Measurements from ENCODE around the gene MMRN2. TPM values are rescaled to one million over a fixed set of nuclear protein-coding genes. Genes with fewer than 3 reads are reported as not detected.
"Not testable (repeated sequence)": the region's sequence is repeated elsewhere in the genome, so short reads cannot be mapped to it uniquely, and the experiment has no call there.

The MMRN2 gene
- not detected for total RNA-seq

DNA sequence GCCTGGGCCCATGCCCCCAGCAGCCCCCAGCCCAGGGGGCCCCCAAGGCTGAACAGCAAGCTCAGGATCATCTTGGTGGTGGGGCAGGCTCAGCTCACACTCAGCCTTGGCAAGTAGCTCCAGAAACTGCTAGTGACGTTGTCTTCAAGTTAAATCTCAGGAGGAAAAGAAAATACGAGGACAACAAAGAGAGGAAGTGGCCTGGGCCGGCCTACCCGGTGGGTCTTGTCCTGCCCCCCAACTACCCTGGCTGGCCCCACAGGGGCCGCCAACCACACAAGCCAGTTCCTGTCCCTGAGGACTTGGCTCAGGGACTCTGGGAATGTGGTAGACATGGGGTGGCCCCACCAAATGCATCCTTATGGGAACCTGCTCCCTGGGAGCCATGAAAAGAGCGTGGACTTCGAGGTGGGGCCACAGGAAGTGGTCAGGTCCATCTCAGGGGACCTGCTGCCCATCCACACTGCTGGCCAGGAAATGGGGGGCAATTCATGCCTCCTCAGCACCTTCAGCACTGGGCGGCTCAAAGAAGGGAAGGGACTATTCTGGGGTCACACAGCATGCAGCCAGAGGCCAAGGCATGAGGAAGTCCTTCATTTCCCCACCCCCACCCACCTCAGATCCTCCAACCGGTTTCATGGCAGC lies at the start of gene MMRN2:
MMRN2 (minus strand) TSS at position 145 of the 645 bp plus-strand sequence; CDS start at position 71, 74 bp downstream.
- intact Hi-C loops (cut with DNase I, micrococcal nuclease), result no loop called here
- ATAC-seq (no peak), DNase-seq (no peak)
- ChIA-PET POLR2A (no interaction called here), CTCF (interaction anchor here (0.7 to 3.6 kb wide), 3 partner anchors 8 to 657 kb away, joined by 3 to 19 read pairs (median 6); no protein-coding TSS in a partner anchor)
- no peaks in the 10 kb centered on the region for H3K4me1 Mint-ChIP-seq
- H3K27me3 Mint-ChIP-seq, result no peaks in the 10 kb centered on the region
- H3K9me3 Mint-ChIP-seq (ENCODE audit: low read depth), result peaks cover 2% of the 10 kb centered on the region
- H3K4me3 Mint-ChIP-seq, result no peak within 1 kb of the TSS
- no peak within 1 kb of the TSS for H3K27ac Mint-ChIP-seq
- H3K36me3 Mint-ChIP-seq (ENCODE audit: low read depth), result no peaks in the 10 kb centered on the region

- ATAC-seq; H3K27me3 Mint-ChIP-seq; POLR2A ChIA-PET; DNase-seq; intact Hi-C loops (cut with DNase I, micrococcal nuclease); H3K9me3 Mint-ChIP-seq (ENCODE audit: low read depth); H3K27ac Mint-ChIP-seq; H3K36me3 Mint-ChIP-seq (ENCODE audit: low read depth); CTCF ChIA-PET; H3K4me1 Mint-ChIP-seq; H3K4me3 Mint-ChIP-seq: not testable (repeated sequence)
Measured at GRCh38 chr10:87007124-87007523, 49.7 kb upstream of the MMRN2 start.

DNA sequence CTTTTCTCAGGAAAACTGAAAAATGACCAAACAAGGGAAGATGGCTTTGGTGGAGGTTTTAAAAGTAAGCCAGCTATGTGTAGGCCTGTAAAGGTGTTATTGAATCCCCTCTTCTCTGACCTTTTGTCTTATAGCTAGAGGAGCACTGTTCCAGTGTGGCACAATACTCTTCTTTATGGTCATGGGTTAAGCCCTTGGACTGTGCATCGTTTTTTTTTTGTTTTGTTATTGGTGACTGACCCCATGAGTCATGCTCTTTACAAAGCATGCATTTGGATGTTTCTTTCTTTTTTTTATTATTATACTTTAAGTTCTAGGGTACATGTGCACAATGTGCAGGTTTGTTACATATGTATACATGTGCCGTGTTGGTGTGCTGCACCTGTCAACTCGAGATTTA lies 43.1 kb upstream of the MMRN2 start:
- H3K27me3 Mint-ChIP-seq, result no peaks in the 10 kb centered on the region
- no peaks in the 10 kb centered on the region for H3K4me1 Mint-ChIP-seq
- H3K36me3 Mint-ChIP-seq (ENCODE audit: low read depth), result no peaks in the 10 kb centered on the region
- DNase-seq (no peak), ATAC-seq (no peak)
- H3K4me3 Mint-ChIP-seq, result no peak overlapping the region
- ChIA-PET POLR2A (no interaction called here), CTCF (interaction anchor here (0.6 kb wide), 1 partner anchor 1991 kb away, joined by 3 read pairs; no protein-coding TSS in a partner anchor)
- no peak overlapping the region for H3K27ac Mint-ChIP-seq
- no peaks in the 10 kb centered on the region for H3K9me3 Mint-ChIP-seq (ENCODE audit: low read depth)
- intact Hi-C loops (cut with DNase I, micrococcal nuclease), result no loop called here

DNA sequence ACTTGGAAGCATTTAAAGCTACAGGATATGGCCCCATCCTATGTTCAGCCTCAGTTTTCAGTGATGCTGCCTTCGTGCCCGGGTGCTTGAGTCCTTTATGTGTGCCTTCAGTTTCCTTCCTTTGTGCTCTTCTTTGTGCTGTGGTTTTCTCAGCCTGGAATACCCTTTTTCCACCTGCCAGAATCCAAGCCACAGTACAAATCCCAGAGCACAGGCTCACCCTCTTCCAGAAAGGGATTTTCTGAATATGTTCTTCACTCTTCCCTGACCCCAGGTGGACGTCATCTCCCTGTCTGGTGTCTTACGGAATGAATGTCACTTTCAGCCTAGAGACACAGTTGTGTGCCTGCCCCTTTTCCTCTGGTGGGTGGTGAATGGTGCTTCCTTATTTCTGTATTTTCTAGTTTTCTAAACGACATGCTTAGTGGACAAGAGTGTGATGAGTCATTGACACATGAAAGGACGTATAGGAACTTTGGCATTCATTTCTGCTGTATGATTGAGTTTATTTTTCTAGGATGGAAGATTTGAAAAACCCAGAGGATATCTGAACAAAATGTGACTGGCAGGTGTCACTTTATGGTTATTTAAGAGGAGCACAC lies 42.5 kb upstream of the MMRN2 start:
- DNase-seq; H3K4me1 Mint-ChIP-seq; H3K9me3 Mint-ChIP-seq (ENCODE audit: low read depth); CTCF ChIA-PET; ATAC-seq; H3K4me3 Mint-ChIP-seq; H3K36me3 Mint-ChIP-seq (ENCODE audit: low read depth); intact Hi-C loops (cut with DNase I, micrococcal nuclease); H3K27me3 Mint-ChIP-seq; H3K27ac Mint-ChIP-seq; POLR2A ChIA-PET: not testable (repeated sequence)

- CTCF ChIA-PET, result no interaction called here
- ATAC-seq (no peak), DNase-seq (no peak)
- no peak overlapping the region for H3K27ac Mint-ChIP-seq
- H3K4me3 Mint-ChIP-seq, result no peak overlapping the region
- peaks cover 15% of the 10 kb centered on the region for H3K27me3 Mint-ChIP-seq
- H3K4me1 Mint-ChIP-seq, result no peaks in the 10 kb centered on the region
- POLR2A ChIA-PET, result no interaction called here
- no peaks in the 10 kb centered on the region for H3K36me3 Mint-ChIP-seq (ENCODE audit: low read depth)
- no peaks in the 10 kb centered on the region for H3K9me3 Mint-ChIP-seq (ENCODE audit: low read depth)
- intact Hi-C loops (cut with DNase I, micrococcal nuclease), result no loop called here
Measured at GRCh38 chr10:86992929-86993328, 35.5 kb upstream of the MMRN2 start.

- Mint-ChIP-seq H3K36me3 (ENCODE audit: low read depth) (no peaks in the 10 kb centered on the region), H3K4me3 (no peak overlapping the region), H3K27me3 (peaks cover 15% of the 10 kb centered on the region), H3K27ac (no peak overlapping the region), H3K4me1 (no peaks in the 10 kb centered on the region), H3K9me3 (ENCODE audit: low read depth) (no peaks in the 10 kb centered on the region)
- POLR2A ChIA-PET, result no interaction called here
- DNase-seq (no peak), ATAC-seq (no peak)
- CTCF ChIA-PET, result no interaction called here
- intact Hi-C loops (cut with DNase I, micrococcal nuclease), result no loop called here
Measured at GRCh38 chr10:86992456-86992855, 35.0 kb upstream of the MMRN2 start.

DNA sequence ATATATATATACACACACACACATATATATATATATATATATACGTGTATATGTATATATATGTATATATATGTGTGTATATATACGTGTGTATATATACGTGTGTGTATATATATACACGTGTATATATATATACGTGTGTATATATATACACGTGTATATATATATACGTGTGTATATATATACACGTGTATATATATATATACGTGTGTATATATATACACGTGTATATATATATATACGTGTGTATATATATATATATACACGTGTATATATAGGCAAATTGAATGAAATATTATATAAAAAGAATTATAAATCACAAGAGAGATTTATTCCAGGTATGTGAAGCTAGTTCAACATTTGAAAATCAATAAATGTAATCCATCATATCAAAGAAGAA lies 33.9 kb upstream of the MMRN2 start:
- H3K4me3 Mint-ChIP-seq; H3K36me3 Mint-ChIP-seq (ENCODE audit: low read depth); H3K4me1 Mint-ChIP-seq; ATAC-seq; DNase-seq; intact Hi-C loops (cut with DNase I, micrococcal nuclease); H3K27ac Mint-ChIP-seq; POLR2A ChIA-PET; H3K9me3 Mint-ChIP-seq (ENCODE audit: low read depth): not testable (repeated sequence)
- CTCF ChIA-PET, result interaction anchor here (1.0 kb wide), 1 partner anchor 52 kb away, joined by 4 read pairs; no protein-coding TSS in a partner anchor
- peaks cover 15% of the 10 kb centered on the region for H3K27me3 Mint-ChIP-seq

DNA sequence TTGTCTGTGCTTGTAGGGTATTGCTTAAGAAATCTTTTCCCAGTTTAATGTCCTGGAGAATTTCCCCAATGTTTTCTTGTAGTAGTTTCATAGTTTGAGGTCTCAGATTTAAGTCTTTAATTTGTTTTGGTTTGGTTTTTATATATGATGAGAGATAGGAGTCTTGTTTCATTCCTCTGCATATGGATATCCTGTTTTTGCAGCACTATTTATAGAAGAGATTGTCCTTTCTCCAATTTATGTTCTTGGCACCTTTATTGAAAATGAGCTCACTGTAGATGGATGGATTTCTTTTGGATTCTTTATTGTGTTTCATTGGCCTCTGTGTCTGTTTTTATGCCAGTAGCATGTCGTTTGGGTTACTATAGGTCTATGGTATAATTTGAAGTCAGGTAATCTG lies 31.1 kb upstream of the MMRN2 start:
- ChIA-PET CTCF (interaction anchor here (0.8 to 1.9 kb wide), 2 partner anchors 21 to 81 kb away, joined by 3 to 4 read pairs; no protein-coding TSS in a partner anchor), POLR2A (no interaction called here)
- Mint-ChIP-seq H3K9me3 (ENCODE audit: low read depth) (no peaks in the 10 kb centered on the region), H3K4me1 (no peaks in the 10 kb centered on the region), H3K4me3 (no peak overlapping the region), H3K36me3 (ENCODE audit: low read depth) (no peaks in the 10 kb centered on the region), H3K27me3 (peaks cover 15% of the 10 kb centered on the region), H3K27ac (no peak overlapping the region)
- intact Hi-C loops (cut with DNase I, micrococcal nuclease), result no loop called here
- DNase-seq (no peak), ATAC-seq (no peak)

DNA sequence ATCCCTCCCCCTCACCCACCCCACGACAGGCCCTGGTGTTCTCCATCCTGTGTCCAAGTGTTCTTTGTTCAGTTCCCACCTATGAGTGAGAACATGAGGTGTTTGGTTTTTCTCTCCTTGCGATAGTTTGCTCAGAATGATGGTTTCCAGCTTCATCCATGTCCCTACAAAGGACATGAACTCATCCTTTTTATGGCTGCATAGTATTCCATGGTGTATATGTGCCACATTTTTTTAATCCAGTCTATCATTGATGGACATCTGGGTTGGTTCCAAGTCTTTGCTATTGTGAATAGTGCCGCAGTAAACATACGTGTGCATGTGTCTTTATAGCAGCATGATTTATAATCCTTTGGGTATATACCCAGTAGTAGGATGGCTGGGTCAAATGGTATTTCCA lies 27.1 kb upstream of the MMRN2 start:
- H3K4me1 Mint-ChIP-seq; H3K4me3 Mint-ChIP-seq; intact Hi-C loops (cut with DNase I, micrococcal nuclease); H3K36me3 Mint-ChIP-seq (ENCODE audit: low read depth); H3K9me3 Mint-ChIP-seq (ENCODE audit: low read depth); H3K27ac Mint-ChIP-seq; H3K27me3 Mint-ChIP-seq; ATAC-seq; DNase-seq; POLR2A ChIA-PET; CTCF ChIA-PET: not testable (repeated sequence)

DNA sequence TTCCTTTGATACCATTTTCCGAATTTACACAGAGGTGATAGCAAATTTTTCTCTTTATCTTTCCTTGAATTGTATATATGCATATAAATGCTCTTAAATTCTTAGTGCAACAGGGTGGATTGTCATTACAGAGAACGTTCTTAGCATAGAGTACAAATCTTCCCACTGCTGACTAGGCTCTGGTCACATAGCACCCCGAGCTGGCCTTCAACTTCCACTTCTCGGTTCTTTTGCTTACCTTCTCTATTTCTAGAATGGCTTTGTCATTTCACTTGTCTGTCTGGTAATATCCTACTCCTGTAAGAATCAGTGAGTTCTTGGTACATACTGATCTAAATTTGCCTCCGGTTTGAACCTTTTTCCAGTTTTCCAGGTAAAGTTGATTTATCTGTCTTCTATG lies 24.3 kb upstream of the MMRN2 start:
- intact Hi-C loops (cut with DNase I, micrococcal nuclease), result no loop called here
- POLR2A ChIA-PET, result no interaction called here
- Mint-ChIP-seq H3K27me3 (peaks cover 2% of the 10 kb centered on the region), H3K27ac (no peak overlapping the region), H3K4me1 (no peaks in the 10 kb centered on the region), H3K4me3 (no peak overlapping the region), H3K9me3 (ENCODE audit: low read depth) (no peaks in the 10 kb centered on the region), H3K36me3 (ENCODE audit: low read depth) (no peaks in the 10 kb centered on the region)
- CTCF ChIA-PET, result interaction anchor here (1.1 kb wide), 1 partner anchor 42 kb away, joined by 5 read pairs; no protein-coding TSS in a partner anchor
- ATAC-seq (no peak), DNase-seq (no peak)

- H3K27ac Mint-ChIP-seq; H3K4me3 Mint-ChIP-seq; DNase-seq; intact Hi-C loops (cut with DNase I, micrococcal nuclease); H3K36me3 Mint-ChIP-seq (ENCODE audit: low read depth); H3K27me3 Mint-ChIP-seq; H3K4me1 Mint-ChIP-seq; POLR2A ChIA-PET; ATAC-seq; H3K9me3 Mint-ChIP-seq (ENCODE audit: low read depth): not testable (repeated sequence)
- CTCF ChIA-PET, result interaction anchor here (1.1 kb wide), 1 partner anchor 41 kb away, joined by 5 read pairs; no protein-coding TSS in a partner anchor
Measured at GRCh38 chr10:86981020-86981419, 23.6 kb upstream of the MMRN2 start.

GRCh38 chr10:86979977-86980448 lies 22.6 kb upstream of the MMRN2 start:
- POLR2A ChIA-PET, result no interaction called here
- no peak for DNase-seq
- Mint-ChIP-seq H3K4me1 (no peaks in the 10 kb centered on the region), H3K9me3 (ENCODE audit: low read depth) (no peaks in the 10 kb centered on the region), H3K27ac (no peak overlapping the region), H3K36me3 (ENCODE audit: low read depth) (no peaks in the 10 kb centered on the region), H3K4me3 (no peak overlapping the region), H3K27me3 (peaks cover 2% of the 10 kb centered on the region)
- ATAC-seq, result no peak
- intact Hi-C loops (cut with DNase I, micrococcal nuclease), result no loop called here
- CTCF ChIA-PET, result no interaction called here

All from activated CD4-positive, alpha-beta T cell treated with anti-CD3 and anti-CD28 coated beads for 36 hours (primary cell).